ENCODE results near the gene ANKS1A.

GRCh38 chr6:34888874-34889555 lies at the start of gene ANKS1A:
- TF ChIP-seq CTCF (IDR thresholded peaks at IDR 0.05) (no peak), POLR2A (IDR thresholded peaks at IDR 0.05) (peak; percentile 71 to 76)
